Muscle of arm (tissue), 12 donors: ENCODE data around the gene CNKSR3. TPM values are rescaled to one million over a fixed set of nuclear protein-coding genes. Genes with fewer than 3 reads are reported as not detected.

Experiments used
- DNase-seq: peaks from one replicate; pipeline ENCODE4 v3.0.0-alpha.2; 2013
- polyA plus RNA-seq, 12 donors: library from polyadenylated mRNA; unstranded; fragments of 120-200 nt; gene quantifications; one replicate each; pipeline ENCODE4 v1.2.1, GENCODE V29; 2013; ENCODE audit not compliant: insufficient read length in 12 of 12

CNKSR3 gene
- polyA plus RNA-seq, 12 donors = 12.3 to 23.0 (median 18.0) TPM; not detected in 1

DNA sequence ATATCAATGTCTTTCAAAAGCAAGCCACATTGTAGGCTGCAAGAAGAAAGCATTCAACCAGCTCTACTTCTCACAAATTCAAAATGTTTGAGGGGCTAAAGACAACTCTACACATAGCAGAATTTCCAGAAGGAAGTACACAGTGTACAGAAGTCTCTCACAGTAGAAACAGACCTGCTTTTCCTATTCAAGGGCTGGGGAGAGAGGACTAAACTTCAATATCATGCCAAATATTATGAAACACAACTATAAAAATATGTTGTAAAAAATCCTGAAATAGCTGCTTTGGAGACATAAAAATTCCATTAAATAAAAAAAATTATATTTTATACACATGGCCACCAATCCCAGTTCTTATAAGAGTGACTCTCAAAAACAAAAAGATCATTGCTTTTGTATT, 83.0 kb downstream of the CNKSR3 start:
- no peak for DNase-seq

DNA sequence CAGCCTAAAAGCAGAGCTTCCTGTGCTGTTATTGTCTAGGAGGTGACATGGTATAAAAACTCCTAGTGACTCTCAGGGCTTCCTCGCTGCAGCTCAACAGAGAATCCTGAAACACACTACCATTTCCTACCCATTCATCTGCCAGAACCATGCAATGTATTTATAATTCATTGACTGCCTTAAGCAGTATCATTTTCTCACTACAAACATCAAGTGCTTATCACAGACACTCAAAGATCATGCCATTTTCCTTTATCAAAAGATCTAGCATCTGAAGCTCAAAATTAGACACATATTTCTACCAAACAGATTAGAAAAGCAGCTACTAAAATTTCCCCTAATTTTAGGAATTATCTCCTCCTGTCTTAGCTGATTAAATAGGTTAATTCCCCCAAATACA, 83.5 kb downstream of the CNKSR3 start:
- DNase-seq = no peak

GRCh38 chr6:154425034-154425433, 85.5 kb downstream of the CNKSR3 start:
- no peak for DNase-seq

DNA sequence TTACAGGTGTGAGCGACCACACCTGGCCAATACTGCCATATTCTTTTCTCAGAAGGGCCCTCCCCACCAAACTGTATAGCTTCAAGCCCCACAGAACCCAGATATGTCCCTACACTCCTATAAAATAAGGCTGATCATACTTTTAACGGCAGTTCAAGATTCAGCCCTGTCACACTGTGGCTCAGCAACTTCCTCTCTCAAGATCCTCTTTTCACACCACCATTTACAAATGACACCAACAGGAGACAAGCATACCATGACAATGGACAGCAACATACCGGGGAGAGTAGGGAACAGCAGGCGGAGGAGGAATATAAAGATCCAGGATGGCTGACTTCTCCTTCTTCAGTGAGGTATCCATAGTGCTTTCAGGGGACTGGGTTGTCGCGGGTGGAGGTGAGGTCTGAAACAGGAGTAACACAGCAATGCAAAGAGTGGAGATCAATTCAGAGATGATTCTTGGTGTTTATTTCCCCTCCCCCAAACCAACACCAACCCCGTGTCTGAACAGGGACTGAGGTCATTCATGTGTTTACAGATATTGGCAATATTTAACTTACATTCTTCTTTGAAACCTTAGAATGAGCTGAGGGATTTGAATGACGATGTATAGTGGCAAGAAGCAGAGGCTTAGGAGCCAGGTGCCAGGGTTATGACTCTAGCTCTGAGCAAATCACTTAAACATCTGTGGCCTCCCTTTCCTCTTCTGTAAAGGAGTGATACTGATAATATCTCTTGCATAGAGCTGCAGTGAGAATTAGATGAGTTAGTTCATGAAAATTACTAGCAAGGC, 96.3 kb downstream of the CNKSR3 start:
- DNase-seq = no peak

GRCh38 chr6:154412106-154412820, 98.2 kb downstream of the CNKSR3 start:
- no peak for DNase-seq

DNA sequence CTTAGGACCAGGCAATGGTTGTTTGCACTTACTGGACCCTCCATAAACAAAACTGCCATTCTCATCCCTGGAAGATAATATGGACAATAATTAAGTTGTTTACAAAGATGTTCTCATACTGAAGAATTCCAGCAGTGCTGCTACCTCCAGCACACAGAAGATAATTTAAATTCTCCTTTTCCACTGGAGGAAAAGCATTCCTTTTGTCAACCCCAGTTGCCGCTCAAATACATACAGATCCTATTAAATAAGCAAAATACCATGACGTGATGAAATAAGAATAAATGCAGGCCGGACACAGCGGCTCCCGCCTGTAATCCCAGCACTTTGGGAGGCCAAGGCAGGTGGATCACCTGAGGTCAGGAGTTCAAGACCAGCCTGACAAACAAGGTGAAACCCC, 99.4 kb downstream of the CNKSR3 start:
- DNase-seq = no peak

DNA sequence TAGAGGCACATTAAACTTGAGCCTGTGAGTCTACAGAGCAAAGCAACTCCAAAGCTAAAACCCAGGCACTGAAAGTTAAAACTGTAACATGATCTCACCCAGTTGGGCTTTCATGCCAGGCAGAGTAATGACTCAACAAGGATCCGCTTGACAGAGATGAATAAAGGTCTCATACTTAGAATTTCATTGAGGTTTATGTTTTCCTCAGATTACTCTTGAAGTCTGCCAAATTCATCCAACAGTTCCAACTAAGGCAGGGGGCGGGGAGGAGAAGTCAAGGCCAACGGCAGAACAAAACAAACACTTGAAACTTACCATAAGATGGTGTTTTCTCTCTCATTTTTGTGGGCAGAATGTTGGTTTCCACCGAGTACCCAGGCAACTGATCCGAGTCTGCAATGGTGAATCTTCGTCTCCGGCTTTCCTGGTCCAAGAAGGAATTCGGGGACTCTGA, 99.8 kb downstream of the CNKSR3 start:
- peak; percentile 62 for DNase-seq

- no peak for DNase-seq
Observed at GRCh38 chr6:154408891-154409500, 101.5 kb downstream of the CNKSR3 start.

DNA sequence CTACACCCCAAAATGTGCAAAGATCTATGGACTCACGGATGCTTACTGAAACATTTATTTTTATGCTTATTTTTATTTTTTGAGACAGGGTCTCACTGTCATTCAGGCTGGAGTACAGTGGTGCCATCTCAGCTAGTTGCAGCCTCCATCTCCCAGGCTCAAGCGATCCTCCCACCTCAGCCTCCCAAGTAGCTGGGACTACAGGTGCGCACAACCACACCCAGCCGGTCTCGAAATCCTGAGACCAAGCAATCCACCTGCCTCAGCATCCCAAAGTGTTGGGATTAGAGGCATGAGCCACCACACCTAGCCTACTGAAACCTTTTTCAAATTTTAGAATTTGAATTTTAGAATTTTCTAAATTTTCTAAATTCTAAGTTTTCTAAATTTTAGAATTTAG, 103.0 kb downstream of the CNKSR3 start:
- DNase-seq = no peak

DNA sequence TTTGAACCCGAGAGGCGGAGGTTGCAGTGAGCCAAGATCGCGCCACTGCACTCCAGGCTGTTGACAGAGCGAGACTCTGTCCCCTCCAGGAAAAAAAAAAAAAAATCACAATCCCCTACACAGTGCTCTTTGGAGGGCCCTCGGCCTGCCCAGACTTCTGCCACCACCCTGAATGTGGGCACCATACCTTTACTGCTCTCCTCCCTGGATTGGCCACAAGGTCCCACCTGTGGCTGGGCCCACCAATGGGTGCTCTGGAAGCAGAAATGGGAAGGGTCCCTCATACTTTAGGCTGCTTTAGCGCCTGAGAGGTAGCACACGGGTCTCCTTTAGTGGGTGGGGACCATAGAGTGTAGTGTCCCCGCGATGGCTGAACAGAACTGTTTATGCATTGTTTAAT, 103.6 kb downstream of the CNKSR3 start:
- no peak for DNase-seq

DNA sequence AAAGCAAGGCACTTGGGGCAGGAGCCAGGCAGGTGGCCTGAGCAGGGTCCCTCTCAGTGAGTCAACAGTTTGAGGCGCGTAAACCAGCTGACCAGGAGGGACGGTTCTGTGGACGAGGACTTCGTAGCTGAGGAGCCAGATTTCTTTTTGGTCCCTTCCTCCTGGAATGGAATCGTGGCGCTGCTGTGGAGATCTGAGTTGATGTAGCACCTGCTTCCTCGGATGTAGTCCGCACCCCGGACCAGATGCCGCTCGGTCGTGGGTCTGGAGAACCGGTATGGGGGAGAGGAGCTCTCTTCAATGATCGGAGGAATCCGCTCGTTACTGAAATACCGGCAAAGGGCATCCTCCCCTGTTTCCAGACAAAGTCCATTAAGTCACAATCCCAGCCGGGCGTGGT, 104.2 kb downstream of the CNKSR3 start:
- DNase-seq = no peak

- DNase-seq = no peak
Observed at GRCh38 chr6:154404791-154405400, 105.6 kb downstream of the CNKSR3 start.

DNA sequence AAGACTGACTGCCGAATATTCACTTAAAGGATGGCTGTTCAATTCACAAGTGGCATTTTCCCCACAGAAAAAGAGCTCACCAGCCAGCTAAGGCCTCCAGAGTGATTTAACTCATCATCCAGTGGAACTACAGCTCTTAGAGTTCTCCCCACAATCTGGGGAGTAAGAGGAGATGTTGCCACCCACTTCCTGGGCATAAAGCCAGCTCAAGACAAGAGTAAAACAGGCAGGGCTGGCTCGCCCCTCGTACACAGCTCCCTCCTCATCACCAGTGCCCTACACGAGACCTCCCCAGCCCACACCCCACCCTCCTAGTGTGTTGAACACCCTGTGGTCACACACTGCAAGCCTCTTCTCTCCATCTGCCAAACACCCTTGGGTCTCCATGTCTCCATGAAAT, 106.7 kb downstream of the CNKSR3 start:
- no peak for DNase-seq

DNA sequence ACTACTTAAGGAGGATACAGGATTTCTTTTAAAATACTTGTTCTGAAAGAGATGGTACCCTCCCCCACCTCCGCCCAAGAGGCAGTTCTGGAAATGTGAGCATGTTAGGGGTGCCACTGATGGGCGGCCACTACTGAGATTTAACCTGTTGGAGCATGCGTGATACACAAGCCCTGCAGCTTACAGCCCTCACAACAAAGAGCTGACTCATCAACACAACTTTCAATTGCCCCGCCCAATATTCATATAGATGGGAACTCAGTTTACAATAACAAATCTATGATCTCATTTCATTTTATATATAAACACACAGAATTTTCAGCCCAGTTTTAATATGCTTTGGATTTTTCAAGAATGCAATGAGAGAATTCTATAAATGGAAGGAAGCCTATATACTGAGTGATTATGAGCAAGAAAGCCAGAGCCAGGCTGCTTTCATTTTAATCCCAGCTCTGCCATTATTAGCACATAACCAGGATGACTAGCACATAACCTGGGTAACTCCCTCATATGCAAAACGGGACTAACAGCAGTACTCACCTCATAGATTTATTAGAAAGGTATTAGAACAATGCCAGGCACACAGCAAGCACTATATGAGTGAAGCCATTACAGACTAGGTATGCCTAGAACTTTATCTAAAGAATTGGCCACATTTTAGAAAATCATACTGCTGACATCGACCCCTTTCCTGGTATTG, 108.3 kb downstream of the CNKSR3 start:
- DNase-seq = no peak

DNA sequence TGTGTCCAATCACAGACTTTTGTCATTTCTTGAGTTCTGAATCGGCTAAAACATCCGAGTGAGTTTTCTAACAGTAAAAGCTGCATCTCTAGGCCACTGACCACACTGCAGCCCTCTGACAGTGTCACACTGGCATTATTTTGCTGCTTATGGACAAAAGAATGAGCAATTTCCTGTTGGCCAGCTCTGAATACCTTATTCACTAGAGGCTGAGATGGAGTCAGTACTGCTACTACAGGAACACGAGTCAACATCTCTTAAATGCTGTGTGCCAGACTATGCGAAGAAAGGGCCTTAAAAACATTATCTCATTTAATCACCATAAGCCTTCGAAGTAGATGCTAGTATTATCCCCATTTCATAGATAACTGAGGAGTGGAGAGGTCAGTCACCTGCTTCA, 111.4 kb downstream of the CNKSR3 start:
- no peak for DNase-seq

DNA sequence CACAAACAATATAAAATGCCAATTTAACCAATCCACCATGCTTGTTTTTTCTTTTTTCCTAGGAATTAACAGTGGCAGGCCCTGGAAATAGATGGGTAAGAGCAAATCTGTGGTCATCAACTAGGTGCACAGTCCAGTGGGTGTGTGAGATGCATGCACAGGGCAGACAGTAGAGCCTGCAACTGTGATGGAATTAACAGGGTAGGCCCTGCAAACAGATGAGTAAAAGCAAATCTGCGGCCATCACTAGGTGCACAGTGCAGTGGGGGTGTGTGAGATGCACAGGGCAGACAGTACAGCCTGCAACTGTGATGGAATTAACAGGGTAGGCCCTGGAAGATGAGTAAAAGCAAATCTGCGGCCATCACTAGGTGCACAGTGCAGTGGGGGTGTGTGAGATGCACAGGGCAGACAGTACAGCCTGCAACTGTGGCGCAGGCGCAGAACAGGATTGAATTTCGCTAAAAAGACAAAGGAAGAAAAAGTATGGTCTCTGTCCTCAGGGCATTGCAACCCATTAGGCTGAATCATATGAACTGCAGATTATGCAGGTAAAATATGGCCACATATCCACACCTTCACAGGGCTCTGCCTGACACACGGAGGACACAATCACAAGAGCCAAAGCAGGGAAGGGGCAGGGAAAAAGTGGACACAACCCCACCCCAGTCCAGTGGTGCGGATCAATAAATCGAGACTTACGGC, 112.8 kb downstream of the CNKSR3 start:
- DNase-seq = no peak

GRCh38 chr6:154395878-154396277, 114.6 kb downstream of the CNKSR3 start:
- DNase-seq = no peak

DNA sequence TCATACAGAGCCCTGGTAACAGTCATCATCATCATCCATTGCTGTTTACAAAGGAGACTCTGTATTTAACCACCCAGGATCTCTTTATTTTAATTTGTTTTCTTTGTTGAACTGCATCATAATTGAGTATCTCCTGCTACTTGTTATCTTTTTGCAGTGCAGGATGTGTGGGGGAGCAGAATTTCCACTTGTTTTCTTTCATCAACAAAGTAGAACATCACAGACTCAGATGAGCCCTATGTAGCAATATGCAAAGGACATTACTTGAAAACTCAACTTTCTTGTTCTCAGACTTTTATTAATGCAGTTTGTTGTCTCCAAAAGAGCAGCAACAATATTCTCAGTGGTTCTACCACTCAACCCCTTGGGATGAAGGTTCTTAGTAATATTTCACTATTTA, 115.2 kb downstream of the CNKSR3 start:
- no peak for DNase-seq

DNA sequence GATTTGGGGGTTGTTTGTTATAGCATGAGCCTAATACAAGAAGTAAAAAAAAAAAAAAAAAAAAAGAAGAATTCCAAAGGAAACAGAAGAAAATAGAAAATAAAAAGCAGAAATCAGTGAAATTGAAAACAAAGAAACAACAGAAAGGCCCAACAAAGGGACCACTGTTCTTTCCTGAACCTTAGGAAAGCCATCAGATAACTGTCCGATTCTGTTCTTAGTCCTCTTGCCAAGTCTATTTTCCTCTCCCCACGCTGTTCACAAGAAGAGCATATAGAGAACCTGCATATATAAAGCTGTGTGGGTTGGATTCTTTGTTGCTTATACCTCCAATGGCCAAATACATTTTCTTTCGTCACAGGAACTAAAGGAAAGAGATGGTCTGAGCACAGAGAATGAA, 115.9 kb downstream of the CNKSR3 start:
- DNase-seq = no peak

DNA sequence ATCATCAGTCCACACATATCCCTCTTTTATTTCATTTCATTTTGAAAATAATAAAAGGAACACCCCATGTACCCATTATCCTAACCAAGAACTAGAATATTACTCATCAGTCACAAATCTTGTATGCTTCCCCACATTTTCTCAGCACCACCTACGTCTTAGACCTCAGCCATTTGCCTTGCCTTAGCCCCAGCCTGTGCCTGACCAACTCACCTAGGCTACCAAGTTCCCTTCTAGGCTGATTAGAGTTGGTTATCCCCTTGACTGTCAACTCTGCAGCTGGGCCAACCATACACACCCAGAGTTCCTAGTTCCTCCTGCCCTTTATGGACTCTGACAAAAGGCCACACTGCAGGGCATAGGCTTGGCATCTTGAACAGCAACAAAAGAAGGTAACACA, 120.5 kb downstream of the CNKSR3 start:
- no peak for DNase-seq

GRCh38 chr6:154388803-154389202, 121.7 kb downstream of the CNKSR3 start:
- no peak for DNase-seq
